ENCODE measurements around the gene LAMB4.

Gene LAMB4

DNA sequence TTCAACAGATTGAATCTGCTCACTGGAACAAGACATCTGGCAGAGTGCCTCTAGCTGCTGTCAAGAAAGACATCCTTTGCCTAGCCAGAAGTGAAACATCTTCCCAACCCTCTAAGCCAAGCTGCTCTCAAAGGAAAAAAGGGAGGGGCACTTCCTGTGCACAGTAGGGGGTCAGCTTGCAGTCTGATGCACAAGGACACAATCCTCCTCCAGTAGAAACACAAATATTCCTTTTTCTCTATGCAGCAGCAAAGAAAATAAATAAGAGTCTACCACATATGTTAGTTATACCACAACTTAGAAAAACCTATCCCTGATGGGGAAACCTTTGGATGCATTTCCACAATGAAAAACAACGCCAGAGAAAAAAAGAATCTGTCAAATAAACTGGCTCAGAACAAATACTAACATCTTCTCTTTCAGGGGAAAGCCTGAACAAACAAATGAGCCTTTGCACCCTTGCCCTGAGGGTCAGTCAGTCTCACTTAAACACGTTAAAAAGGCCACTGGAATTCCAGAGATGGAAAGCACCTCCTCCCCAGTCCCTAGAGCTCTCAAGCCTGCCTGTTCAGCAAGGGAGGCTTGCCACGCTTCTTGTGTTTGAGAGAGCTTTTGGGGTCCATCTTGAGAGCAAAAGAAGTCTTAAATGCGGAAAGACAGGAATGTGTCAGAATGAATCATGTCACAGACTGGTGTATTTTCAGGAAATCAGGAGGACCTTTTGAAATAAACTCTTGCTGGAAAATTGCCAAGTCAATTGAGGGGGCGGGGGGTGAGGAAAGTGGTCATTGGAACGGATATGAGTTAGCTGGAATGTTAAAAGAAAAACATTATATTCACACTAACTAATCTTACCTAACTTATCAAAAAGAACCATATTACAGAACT, 134.7 kb downstream of the LAMB4 start:
- DNase-seq (ENCODE audit: low read depth), result no peak

DNA sequence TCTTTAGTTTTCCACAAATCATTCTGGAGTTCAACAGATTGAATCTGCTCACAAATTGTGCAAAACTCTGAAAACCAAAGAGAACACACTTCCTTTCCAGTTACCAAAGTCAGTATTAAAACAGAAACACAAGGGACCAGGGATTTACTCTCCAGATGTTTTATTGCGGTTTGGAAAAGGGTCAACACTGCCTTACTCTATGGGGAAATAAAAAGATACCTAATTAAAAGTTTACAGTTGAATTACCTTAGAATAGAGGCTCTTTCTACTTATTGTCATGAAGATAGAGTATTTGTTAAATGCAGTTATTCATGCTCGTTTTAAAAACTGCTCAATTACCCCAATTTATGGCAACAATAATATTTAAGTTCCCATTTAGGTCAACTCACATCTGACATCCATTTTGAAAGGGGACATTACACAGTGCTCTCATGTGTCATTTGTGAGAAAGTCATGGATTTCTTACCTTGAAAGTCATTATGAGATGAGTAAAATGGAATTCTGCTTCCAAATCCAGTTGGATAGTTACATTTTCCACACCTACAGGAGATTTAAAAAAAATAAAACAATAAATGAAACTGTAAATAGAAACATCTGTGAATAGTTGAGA, 135.6 kb downstream of the LAMB4 start:
- no peak for DNase-seq (ENCODE audit: low read depth)

DNA sequence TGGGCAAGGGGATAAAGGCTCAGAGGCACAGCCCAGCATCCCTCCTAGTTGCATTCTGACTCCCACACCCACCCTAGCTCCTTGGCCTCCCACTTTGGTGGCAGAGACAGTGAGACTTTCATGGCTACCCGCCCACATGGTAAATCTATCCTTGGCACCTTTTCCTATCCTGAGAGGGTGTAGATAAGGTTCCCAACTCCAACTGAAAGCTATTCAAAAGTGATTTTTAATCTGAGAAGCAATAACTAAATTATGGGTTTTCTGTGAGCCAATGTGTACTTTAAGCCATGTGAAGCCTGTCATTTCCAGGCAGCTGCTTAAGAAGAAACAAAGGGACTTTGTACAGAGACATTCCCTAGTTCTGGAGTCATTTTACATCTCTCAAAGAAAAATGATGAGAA, 136.3 kb downstream of the LAMB4 start:
- no peak for DNase-seq (ENCODE audit: low read depth)

DNA sequence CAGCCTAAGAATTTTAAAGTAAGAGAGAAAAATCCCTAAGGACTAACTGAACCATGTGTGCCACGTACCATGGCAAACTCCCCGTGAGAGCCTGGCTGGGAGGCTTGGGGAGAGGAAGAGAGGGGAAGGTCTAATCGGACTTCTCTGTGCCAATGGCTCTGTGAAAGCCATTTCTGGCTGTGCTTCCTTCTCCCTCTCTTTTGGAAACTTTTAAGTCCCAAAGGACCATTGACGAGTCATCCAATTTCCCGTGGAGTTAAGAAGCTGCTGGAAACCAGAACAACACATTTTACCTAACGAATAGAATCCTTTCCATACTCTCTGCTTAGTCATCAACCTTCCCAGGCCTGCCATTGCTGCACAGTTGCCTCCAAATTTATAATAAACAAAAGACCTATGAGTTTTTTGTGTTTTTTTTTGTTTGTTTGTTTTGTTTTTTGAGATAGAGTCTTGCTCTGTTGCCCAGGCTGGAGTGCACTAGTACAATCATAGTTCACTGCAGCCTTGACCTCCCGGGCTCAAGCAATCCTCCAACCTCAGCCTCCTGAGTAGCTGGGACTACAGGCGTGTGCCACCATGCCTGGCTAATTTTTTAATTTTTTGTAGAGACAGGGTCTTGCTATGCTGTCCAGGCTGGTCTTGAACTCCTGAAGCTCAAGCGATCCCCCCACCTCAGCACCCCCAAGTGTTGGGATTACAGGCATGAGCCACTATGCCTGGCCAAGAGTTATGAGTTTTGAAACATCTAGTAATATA, 140.4 kb downstream of the LAMB4 start:
- DNase-seq (ENCODE audit: low read depth), result no peak

DNA sequence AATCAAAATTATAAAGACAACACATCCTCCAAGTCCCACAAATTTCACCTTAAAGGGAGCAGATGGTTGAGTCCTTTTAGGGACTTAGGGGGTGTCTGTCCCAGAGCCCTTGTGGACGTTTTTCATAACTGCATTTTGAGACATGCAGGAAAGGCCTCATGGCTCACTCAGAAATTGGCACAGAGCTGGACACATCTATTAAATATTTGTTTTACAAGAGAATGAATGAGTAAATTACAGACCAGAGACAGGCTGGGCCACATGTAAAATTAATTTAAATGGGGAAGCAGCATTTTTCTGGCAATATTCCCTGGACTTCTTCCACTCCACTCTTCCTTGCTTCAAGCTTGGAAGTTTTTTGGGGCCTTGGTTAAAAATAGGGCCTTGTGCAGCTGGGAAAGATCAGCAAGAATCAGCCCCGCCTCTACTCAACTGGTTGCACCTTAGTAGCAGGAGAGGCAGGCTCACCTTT, 147.2 kb downstream of the LAMB4 start:
- no peak for DNase-seq (ENCODE audit: low read depth)

DNA sequence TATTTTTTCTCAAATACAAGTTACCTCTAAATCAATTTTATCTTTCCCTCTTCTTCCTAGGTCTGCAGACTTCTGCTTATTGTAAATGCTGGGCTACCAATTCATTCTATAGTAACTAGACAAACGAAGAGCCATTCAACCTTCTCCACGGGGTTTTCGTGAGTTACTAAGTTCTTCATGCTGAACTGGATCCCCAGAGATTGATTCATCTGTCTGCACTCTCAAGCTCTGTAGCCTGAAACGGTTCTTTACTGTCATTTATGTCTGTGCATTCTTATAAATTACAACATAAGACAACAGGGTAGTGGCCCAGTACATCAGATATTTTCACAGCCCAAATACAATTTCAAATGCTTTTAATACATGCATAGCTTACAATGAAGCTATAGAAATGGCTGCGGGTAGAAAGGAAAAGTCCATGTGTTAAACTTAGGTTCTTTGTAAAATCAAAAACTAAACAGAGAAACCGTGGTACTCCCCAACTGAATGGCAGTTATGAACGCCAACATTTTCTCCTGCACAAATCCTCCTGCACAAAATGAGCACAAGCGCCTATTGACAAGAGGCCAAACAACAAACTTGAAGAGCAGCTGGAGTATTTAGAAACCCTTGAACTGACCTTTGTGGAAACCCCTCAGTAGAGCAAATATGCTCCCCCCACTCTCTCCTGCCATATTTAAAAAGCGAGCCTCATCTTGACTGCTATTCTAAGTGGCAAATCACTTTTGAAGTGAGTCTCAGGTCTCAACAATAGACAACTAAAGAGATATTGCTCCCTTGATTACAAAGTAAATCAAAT, 147.9 kb downstream of the LAMB4 start:
- no peak for DNase-seq (ENCODE audit: low read depth)

DNA sequence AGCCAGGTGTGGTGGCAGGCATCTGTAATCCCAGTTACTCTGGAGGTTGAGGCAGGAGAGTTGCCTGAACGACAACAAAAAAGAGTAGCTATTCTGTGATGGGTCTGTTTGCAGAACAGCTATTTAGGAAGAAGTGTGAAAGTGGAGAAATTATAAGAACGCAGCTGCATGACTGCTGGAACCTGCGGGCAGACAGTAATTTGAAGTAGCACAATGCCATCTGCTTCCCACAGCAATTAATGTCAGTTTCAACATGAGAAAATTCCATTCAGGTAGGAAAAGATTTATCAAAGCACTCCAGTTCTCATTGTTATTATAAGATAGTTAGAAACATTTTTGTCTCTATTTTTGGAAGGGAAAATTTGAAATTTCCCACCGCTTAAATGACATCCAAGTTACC, 148.7 kb downstream of the LAMB4 start:
- DNase-seq (ENCODE audit: low read depth), result no peak

DNA sequence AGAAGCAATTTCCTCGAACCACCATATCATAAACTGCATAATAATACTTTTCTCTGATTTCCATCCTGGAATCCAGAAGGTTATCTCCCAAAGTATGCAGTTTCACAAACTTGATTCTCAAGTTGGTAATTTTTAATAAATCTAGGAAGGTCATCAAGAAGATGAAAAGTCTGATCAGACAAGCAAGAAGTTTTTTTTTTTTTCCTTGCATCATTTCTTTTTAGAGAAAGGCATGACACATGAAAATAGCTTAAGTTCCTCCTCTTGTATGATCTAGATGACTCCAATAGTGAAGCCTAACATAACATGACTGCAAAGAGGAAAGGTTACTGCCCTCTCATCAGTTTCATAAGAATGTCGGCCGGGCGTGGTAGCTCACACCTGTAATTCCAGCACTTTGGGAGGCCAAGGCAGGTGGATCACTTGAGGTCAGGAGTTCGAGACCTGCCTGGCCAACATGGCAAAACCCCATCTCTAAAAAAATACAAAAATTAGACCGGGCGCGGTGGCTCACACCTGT, 149.4 kb downstream of the LAMB4 start:
- no peak for DNase-seq (ENCODE audit: low read depth)

DNA sequence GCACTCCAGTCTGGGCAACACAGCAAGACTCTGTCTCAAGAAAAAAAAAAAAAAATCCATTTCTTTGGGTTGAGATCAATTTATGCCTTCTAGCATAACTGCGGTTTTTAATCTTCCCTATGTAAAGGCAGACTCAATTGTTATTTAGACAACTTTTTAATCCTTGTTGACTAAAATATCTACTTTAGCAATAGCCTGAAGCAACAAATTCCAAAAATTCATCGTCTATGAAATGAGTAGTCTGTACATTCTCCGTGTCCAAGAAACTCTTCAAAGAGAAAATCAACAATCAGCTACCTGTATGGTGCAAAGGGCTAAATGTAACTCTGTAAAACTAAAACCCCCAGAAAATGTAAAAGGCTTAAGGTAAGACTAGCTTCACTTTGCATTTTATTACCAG, 150.0 kb downstream of the LAMB4 start:
- DNase-seq (ENCODE audit: low read depth), result no peak

DNA sequence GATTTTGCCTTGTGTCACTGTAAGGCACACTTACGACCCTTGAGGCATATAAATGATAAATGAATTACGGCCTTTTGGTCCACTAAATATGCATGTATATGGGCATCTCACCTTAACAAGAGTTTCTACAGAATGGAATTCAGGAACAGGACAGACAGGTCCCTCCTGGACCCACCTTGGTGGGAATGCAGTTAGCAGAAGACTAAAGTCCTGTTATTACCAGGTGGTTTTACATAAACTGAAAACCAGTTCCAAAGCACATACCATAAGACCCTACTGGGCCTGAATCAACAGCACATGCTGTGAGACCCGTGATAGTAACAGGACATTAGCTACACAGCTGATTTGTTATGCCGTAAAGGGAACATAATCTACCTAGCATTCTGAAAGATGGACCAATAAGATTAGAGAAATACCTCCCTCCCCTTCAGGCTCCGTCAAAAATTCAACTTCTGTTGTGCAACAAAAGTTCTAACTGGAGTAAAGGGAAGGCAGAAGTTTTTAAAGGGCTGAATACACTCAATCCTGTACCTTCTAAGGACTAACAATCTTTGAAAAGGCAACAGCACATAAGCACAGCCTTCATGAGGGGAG, 151.2 kb downstream of the LAMB4 start:
- DNase-seq (ENCODE audit: low read depth), result no peak

DNA sequence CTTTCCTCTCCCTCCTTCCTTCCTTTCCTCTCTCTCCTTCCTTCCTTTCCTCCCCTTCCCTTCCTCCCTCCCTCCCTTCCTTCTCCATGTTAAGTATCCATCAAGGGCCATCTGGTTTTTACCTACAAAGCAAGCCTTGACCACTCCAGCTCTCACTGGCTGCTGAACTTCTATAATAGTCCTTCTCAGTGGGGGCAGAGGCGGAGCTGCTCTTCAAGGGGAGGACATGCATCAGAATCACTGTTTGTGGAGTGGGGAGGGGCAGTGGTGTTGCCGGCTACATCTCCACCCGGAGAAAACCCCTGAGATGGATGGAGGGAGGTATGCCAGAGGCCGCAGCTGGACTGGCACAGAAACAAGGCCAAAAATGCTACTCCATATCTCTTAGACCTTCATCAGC, 153.1 kb downstream of the LAMB4 start:
- DNase-seq (ENCODE audit: low read depth), result no peak

DNA sequence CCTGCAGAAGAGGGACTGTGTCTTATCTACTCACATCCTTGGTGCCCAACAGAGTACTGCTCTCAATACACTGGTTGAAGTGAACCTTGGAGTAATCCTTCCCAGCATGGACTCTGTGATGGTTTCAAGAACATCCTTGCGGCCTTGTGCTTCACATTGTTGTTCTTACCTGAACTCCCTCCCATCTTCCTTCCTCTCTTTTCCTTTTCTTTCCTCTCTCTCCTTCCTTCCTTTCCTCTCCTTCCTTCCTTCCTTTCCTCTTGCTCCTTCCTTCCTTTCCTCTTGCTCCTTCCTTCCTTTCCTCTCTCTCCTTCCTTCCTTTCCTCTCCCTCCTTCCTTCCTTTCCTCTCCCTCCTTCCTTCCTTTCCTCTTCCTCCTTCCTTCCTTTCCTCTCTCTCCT, 153.5 kb downstream of the LAMB4 start:
- no peak for DNase-seq (ENCODE audit: low read depth)

DNA sequence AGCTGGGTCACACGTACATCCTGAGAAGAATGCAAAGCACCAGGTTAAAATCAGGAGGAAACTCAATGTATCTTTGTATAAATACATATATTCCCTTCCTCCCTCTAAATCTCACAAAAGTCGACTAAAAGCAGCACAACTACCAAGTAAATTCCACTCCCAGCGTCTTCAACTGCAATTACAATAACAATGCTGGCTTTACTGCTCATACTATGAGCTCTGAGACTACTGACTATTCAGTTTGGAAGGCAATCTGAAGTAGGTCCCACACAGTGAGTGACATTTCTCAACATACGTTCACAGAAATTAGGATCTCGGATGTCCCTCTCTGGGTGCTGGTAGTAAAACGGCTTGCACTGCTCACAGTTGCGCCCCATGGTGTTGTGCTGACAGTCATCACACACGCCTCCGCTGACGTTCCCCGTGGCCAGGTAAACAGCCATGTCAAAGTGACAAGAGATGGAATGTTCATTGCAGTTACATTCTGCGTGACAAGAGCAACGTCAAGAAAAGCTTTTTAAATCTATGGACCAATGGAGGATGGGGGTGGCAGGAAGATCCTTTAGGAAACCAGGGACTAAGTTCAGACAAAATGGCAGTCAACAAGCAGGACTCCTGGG, 154.7 kb downstream of the LAMB4 start:
- no peak for DNase-seq (ENCODE audit: low read depth)

DNA sequence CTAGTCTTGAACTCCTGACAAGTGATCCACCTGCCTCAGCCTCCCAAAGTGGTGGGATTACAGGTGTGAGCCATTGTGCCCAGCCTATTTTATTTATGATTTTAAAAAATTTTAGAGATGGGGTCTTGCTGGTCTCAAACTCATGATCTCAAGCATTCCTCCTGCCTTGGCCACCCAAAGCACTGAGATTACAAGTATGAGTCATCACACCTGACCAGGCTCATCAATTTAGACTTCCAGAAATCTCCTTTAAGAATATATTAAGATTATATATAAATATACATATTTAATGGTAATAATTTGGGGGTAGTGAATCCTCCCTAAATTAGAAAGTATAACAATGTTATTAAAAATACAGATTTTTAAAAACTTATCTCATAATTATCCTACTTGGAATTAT, 156.3 kb downstream of the LAMB4 start:
- DNase-seq (ENCODE audit: low read depth), result no peak
